Measurements from ENCODE around the gene DEPDC7.

Gene DEPDC7

GRCh38 chr11:33017478-33017877 is 1.8 kb downstream of the DEPDC7 start:
- DNase-seq: no peak
- Histone ChIP-seq H3K27ac (no peak overlapping the region), H3K4me3 (ENCODE audit: low read depth, low read length) (no peak overlapping the region), H3K9me3 (ENCODE audit: severe bottlenecking) (peaks cover 3% of the 10 kb centered on the region), H3K27me3 (ENCODE audit: insufficient read depth, low read depth, severe bottlenecking) (no peaks in the 10 kb centered on the region), H3K36me3 (no peaks in the 10 kb centered on the region)
- no peak for TF ChIP-seq CTCF (IDR thresholded peaks at IDR 0.05; ENCODE audit: low read depth, low read length)

GRCh38 chr11:33017965-33018364 is 2.3 kb downstream of the DEPDC7 start:
- no peak overlapping the region for H3K27ac ChIP-seq
- H3K4me3 ChIP-seq (ENCODE audit: low read depth, low read length): no peak overlapping the region
- no peak for TF ChIP-seq CTCF (IDR thresholded peaks at IDR 0.05; ENCODE audit: low read depth, low read length)
- no peak for DNase-seq
- H3K27me3 ChIP-seq (ENCODE audit: insufficient read depth, low read depth, severe bottlenecking): no peaks in the 10 kb centered on the region
- peaks cover 3% of the 10 kb centered on the region for H3K9me3 ChIP-seq (ENCODE audit: severe bottlenecking)
- no peaks in the 10 kb centered on the region for H3K36me3 ChIP-seq

- Histone ChIP-seq H3K27ac (no peak overlapping the region), H3K36me3 (no peaks in the 10 kb centered on the region)
- DNase-seq: no peak
Measured at GRCh38 chr11:33018840-33019239, 3.2 kb downstream of the DEPDC7 start.

GRCh38 chr11:33021501-33021900 is 5.8 kb downstream of the DEPDC7 start:
- Histone ChIP-seq H3K9me3 (ENCODE audit: severe bottlenecking) (no peaks in the 10 kb centered on the region), H3K4me3 (ENCODE audit: low read depth, low read length) (no peak overlapping the region), H3K27me3 (ENCODE audit: insufficient read depth, low read depth, severe bottlenecking) (no peaks in the 10 kb centered on the region), H3K36me3 (no peaks in the 10 kb centered on the region), H3K27ac (no peak overlapping the region)
- no peak for DNase-seq
- no peak for TF ChIP-seq CTCF (IDR thresholded peaks at IDR 0.05; ENCODE audit: low read depth, low read length)

More at GRCh38 chr11:33018840-33019239, 3.2 kb downstream of the DEPDC7 start:
- Histone ChIP-seq H3K9me3 (ENCODE audit: severe bottlenecking) (peaks cover 3% of the 10 kb centered on the region), H3K4me3 (ENCODE audit: low read depth, low read length) (no peak overlapping the region), H3K27me3 (ENCODE audit: insufficient read depth, low read depth, severe bottlenecking) (no peaks in the 10 kb centered on the region)
- TF ChIP-seq CTCF (IDR thresholded peaks at IDR 0.05; ENCODE audit: low read depth, low read length): no peak

GRCh38 chr11:33021937-33022336 is 6.3 kb downstream of the DEPDC7 start:
- no peaks in the 10 kb centered on the region for H3K27me3 ChIP-seq (ENCODE audit: insufficient read depth, low read depth, severe bottlenecking)
- no peak for DNase-seq
- H3K9me3 ChIP-seq (ENCODE audit: severe bottlenecking): no peaks in the 10 kb centered on the region
- H3K27ac ChIP-seq: no peak overlapping the region
- no peaks in the 10 kb centered on the region for H3K36me3 ChIP-seq
- no peak overlapping the region for H3K4me3 ChIP-seq (ENCODE audit: low read depth, low read length)
- TF ChIP-seq CTCF (IDR thresholded peaks at IDR 0.05; ENCODE audit: low read depth, low read length): no peak

- DNase-seq: no peak
- H3K4me3 ChIP-seq (ENCODE audit: low read depth, low read length): no peak overlapping the region
- TF ChIP-seq CTCF (IDR thresholded peaks at IDR 0.05; ENCODE audit: low read depth, low read length): no peak
Measured at GRCh38 chr11:33025339-33025722, 9.7 kb downstream of the DEPDC7 start.

More at GRCh38 chr11:33025339-33025722, 9.7 kb downstream of the DEPDC7 start:
- Histone ChIP-seq H3K9me3 (ENCODE audit: severe bottlenecking) (no peaks in the 10 kb centered on the region), H3K27me3 (ENCODE audit: insufficient read depth, low read depth, severe bottlenecking) (no peaks in the 10 kb centered on the region), H3K27ac (no peak overlapping the region), H3K36me3 (no peaks in the 10 kb centered on the region)

Data from WERI-Rb-1 (cell line).